Natural killer cell (primary cell): Measurements from ENCODE around the gene SURF4. TPM values are rescaled to one million over a fixed set of nuclear protein-coding genes. Genes with fewer than 3 reads are reported as not detected.
A peak's percentile ranks its signal among the peaks of the same experiment; 100 is the strongest.

Experiments
- ATAC-seq, 3 donors: fragments of 150-1000 bp in 2 of 3; fragments of 200-7000 bp in 1 of 3; cut with Tn5 transposase; 1 replicate in 1 of 3; 2 replicates in 2 of 3; pipeline ENCODE4 v1.10.0; 2021; ENCODE audit warnings: mild to moderate bottlenecking in 2 of 3, moderate library complexity in 2 of 3
- DNase-seq, 2 donors: peaks; one replicate each; pipeline versions ENCODE4 v3.0.0 to v3.0.0-alpha.2; 2013 to 2021; ENCODE audit warnings: mixed read lengths in 1 of 2
- H3K27ac ChIP-seq: one replicate; pipeline ENCODE4 v1.5.1; 2013; ENCODE audit warnings: mild to moderate bottlenecking, low read length
- H3K27me3 ChIP-seq: one replicate; pipeline ENCODE4 v1.6.1; 2013; ENCODE audit warnings: low read length; ENCODE audit not compliant: control insufficient read depth, insufficient read depth
- H3K36me3 ChIP-seq: one replicate; pipeline ENCODE4 v1.6.1; 2013; ENCODE audit warnings: low read length; ENCODE audit not compliant: control insufficient read depth, insufficient read depth
- H3K4me1 ChIP-seq: one replicate; pipeline ENCODE4 v1.6.1; 2013; ENCODE audit warnings: low read length; ENCODE audit not compliant: control insufficient read depth, insufficient read depth
- H3K4me3 ChIP-seq: one replicate; pipeline ENCODE4 v1.5.1; 2013; ENCODE audit warnings: low read length
- H3K9me3 ChIP-seq: one replicate; pipeline ENCODE4 v1.6.1; 2013; ENCODE audit warnings: low read length; ENCODE audit not compliant: control insufficient read depth, insufficient read depth
- H3K27ac Mint-ChIP-seq, 2 donors: one replicate each; pipeline ENCODE4 v1.8.0; 2022; ENCODE audit warnings: mild to moderate bottlenecking in 2 of 2, mixed read lengths in 2 of 2, moderate library complexity in 1 of 2
- H3K27me3 Mint-ChIP-seq, 2 donors: one replicate each; pipeline ENCODE4 v1.8.0; 2022; ENCODE audit warnings: low read depth in 2 of 2, mixed read lengths in 2 of 2
- H3K36me3 Mint-ChIP-seq: one replicate; pipeline ENCODE4 v1.8.0; 2022; ENCODE audit warnings: mixed read lengths
- H3K4me1 Mint-ChIP-seq, 2 donors: one replicate each; pipeline ENCODE4 v1.8.0; 2022; ENCODE audit warnings: mixed read lengths in 2 of 2
- H3K4me3 Mint-ChIP-seq: one replicate; pipeline ENCODE4 v1.8.0; 2022; ENCODE audit warnings: mild to moderate bottlenecking, moderate library complexity, mixed read lengths
- H3K9me3 Mint-ChIP-seq, 2 donors: one replicate each; pipeline ENCODE4 v1.8.0; 2022; ENCODE audit warnings: mixed read lengths in 2 of 2
- CTCF ChIP-seq: fragments of 200-600 bp; IDR thresholded peaks from one replicate; pipeline ENCODE4 v1.8.0; 2022; ENCODE audit warnings: antibody characterized with exemption
- WGBS: methylation state at CpG from one replicate; pipeline ENCODE4 v1.1.7; 2013; ENCODE audit warnings: missing lambda C conversion rate; ENCODE audit not compliant: insufficient coverage; 5-methylcytosine and 5-hydroxymethylcytosine counted together
- intact Hi-C: fragments of 100-400 bp; cut with micrococcal nuclease; formaldehyde crosslinking; loops from one replicate; pipeline ENCODE4 v1.14.2; 2022
- total RNA-seq, 4 donors: library from RNA; stranded (reverse); fragments of 120-200 nt in 1 of 4; gene quantifications; one replicate each; pipeline versions ENCODE4 v1.2.3 to v1.2.4, GENCODE V29; 2013 to 2022

The SURF4 gene
- total RNA-seq, 3 donors from 2014 or later (not counting 1 experiment from before 2014, with no cell fraction given), result 111 to 135 (median 114) TPM

GRCh38 chr9:133408042-133408441, 32.2 kb upstream of the SURF4 start:
- Histone ChIP-seq H3K27ac (no peak overlapping the region), H3K27me3 (no peaks in the 10 kb centered on the region), H3K4me3 (no peak overlapping the region), H3K9me3 (no peaks in the 10 kb centered on the region), H3K36me3 (peaks cover 67% of the 10 kb centered on the region), H3K4me1 (no peaks in the 10 kb centered on the region)
- Mint-ChIP-seq H3K4me3 (no peak overlapping the region), H3K9me3 (no peaks in the 10 kb centered on the region), H3K4me1 (peaks cover 0 to 5% of the 10 kb centered on the region in 2 donors), H3K36me3 (peaks cover 14% of the 10 kb centered on the region), H3K27ac (no peak overlapping the region), H3K27me3 (no peaks in the 10 kb centered on the region)
- ATAC-seq (no peak), DNase-seq (no peak)
- WGBS, result 100% methylated on average over 1 of the region's 1 CpG
- intact Hi-C loops, result no loop called here
- TF ChIP-seq CTCF, result no peak

GRCh38 chr9:133406480-133407307, 30.8 kb upstream of the SURF4 start:
- DNase-seq, result peak; percentile 68 to 88
- 62% methylated on average over 24 of the region's 24 CpGs for WGBS
- Mint-ChIP-seq H3K4me3 (no peak overlapping the region), H3K4me1 (peaks cover 0 to 5% of the 10 kb centered on the region in 2 donors), H3K27me3 (no peaks in the 10 kb centered on the region), H3K9me3 (no peaks in the 10 kb centered on the region), H3K27ac (peak overlapping the region in 1 of 2 donors; percentile 45), H3K36me3 (peaks cover 14% of the 10 kb centered on the region)
- no peaks in the 10 kb centered on the region for H3K27me3 ChIP-seq
- TF ChIP-seq CTCF, result peak; percentile 85
- H3K27ac ChIP-seq, result no peak overlapping the region
- no peak overlapping the region for H3K4me3 ChIP-seq
- ATAC-seq, result peak; percentile 83 to 96 (median 87)
- peaks cover 59% of the 10 kb centered on the region for H3K36me3 ChIP-seq
- intact Hi-C loops, result loop anchor here (1.0 kb wide), 1 partner anchor 80 kb away; no protein-coding TSS in a partner anchor
- no peaks in the 10 kb centered on the region for H3K9me3 ChIP-seq
- H3K4me1 ChIP-seq, result no peaks in the 10 kb centered on the region

- Mint-ChIP-seq H3K4me3 (no peak overlapping the region), H3K9me3 (no peaks in the 10 kb centered on the region), H3K36me3 (peaks cover 11% of the 10 kb centered on the region), H3K27me3 (no peaks in the 10 kb centered on the region), H3K27ac (no peak overlapping the region), H3K4me1 (peaks cover 0 to 5% of the 10 kb centered on the region in 2 donors)
- H3K4me1 ChIP-seq, result no peaks in the 10 kb centered on the region
- 90% methylated on average over 18 of the region's 19 CpGs for WGBS
- no peak overlapping the region for H3K4me3 ChIP-seq
- peaks cover 52% of the 10 kb centered on the region for H3K36me3 ChIP-seq
- H3K27ac ChIP-seq, result no peak overlapping the region
- DNase-seq (no peak), ATAC-seq (no peak)
- H3K9me3 ChIP-seq, result no peaks in the 10 kb centered on the region
- H3K27me3 ChIP-seq, result no peaks in the 10 kb centered on the region
- TF ChIP-seq CTCF, result no peak
- intact Hi-C loops, result loop anchor here (1.0 kb wide), 1 partner anchor 81 kb away; no protein-coding TSS in a partner anchor
These were observed 29.9 kb upstream of the SURF4 start for GRCh38 chr9:133405508-133406438.
